Stromal cell of bone marrow (primary cell): ENCODE measurements around the gene IRGC.
"Not testable (repeated sequence)": the region's sequence is repeated elsewhere in the genome, so short reads cannot be mapped to it uniquely, and the experiment has no call there.

ENCODE experiments used
- DNase-seq: peaks from one replicate; pipeline ENCODE4 v3.0.0-alpha.2; 2012; ENCODE audit warnings: low read depth

The IRGC gene

GRCh38 chr19:43715776-43716175 is at the start of gene IRGC:
IRGC (plus strand) TSS chr19:43716076; CDS start chr19:43718559, 2,483 bp downstream.
- DNase-seq = no peak

GRCh38 chr19:43667126-43667875 is 48.6 kb upstream of the IRGC start:
- no peak for DNase-seq

- no peak for DNase-seq
Measured at GRCh38 chr19:43667876-43668405, 47.9 kb upstream of the IRGC start.

GRCh38 chr19:43668406-43669109 is 47.3 kb upstream of the IRGC start:
- peak; percentile 99 for DNase-seq

GRCh38 chr19:43672061-43672679 is 43.7 kb upstream of the IRGC start:
- DNase-seq = no peak

- no peak for DNase-seq
Measured at GRCh38 chr19:43673637-43674036, 42.2 kb upstream of the IRGC start.

- no peak for DNase-seq
Measured at GRCh38 chr19:43674183-43674582, 41.7 kb upstream of the IRGC start.

- no peak for DNase-seq
Measured at GRCh38 chr19:43674596-43674995, 41.3 kb upstream of the IRGC start.

- DNase-seq = no peak
Measured at GRCh38 chr19:43675269-43675879, 40.5 kb upstream of the IRGC start.

GRCh38 chr19:43675906-43676305 is 40.0 kb upstream of the IRGC start:
- DNase-seq = no peak

GRCh38 chr19:43678512-43679261 is 37.2 kb upstream of the IRGC start:
- DNase-seq = no peak

- DNase-seq = no peak
Measured at GRCh38 chr19:43681821-43682220, 34.1 kb upstream of the IRGC start.

- DNase-seq = not testable (repeated sequence)
Measured at GRCh38 chr19:43682269-43682668, 33.6 kb upstream of the IRGC start.

GRCh38 chr19:43682824-43683661 is 32.8 kb upstream of the IRGC start:
- no peak for DNase-seq

- DNase-seq = no peak
Measured at GRCh38 chr19:43683905-43684304, 32.0 kb upstream of the IRGC start.

- DNase-seq = no peak
Measured at GRCh38 chr19:43684326-43684725, 31.6 kb upstream of the IRGC start.

- no peak for DNase-seq
Measured at GRCh38 chr19:43687660-43687997, 28.2 kb upstream of the IRGC start.

- no peak for DNase-seq
Measured at GRCh38 chr19:43688059-43688701, 27.7 kb upstream of the IRGC start.

- DNase-seq = no peak
Measured at GRCh38 chr19:43690444-43690843, 25.4 kb upstream of the IRGC start.

- DNase-seq = no peak
Measured at GRCh38 chr19:43690890-43691289, 25.0 kb upstream of the IRGC start.
